NCI-H2107 (cell line): ENCODE data around the gene PECR.
A peak's percentile ranks its signal among the peaks of the same experiment; 100 is the strongest.
"Not testable (repeated sequence)": the region's sequence is repeated elsewhere in the genome, so short reads cannot be mapped to it uniquely, and the experiment has no call there.

Experiments used
- DNase-seq: peaks from one replicate; lab custom pipeline; 2025; lab: John Stamatoyannopoulos, UW

PECR gene

GRCh38 chr2:216104691-216105090 is 23.1 kb upstream of the PECR start:
- DNase-seq: no peak

GRCh38 chr2:216103213-216103612 is 21.6 kb upstream of the PECR start:
- DNase-seq: no peak

GRCh38 chr2:216101109-216101508 is 19.5 kb upstream of the PECR start:
- no peak for DNase-seq

- no peak for DNase-seq
Observed at GRCh38 chr2:216098421-216099334, 17.1 kb upstream of the PECR start.

GRCh38 chr2:216094701-216095100 is 13.1 kb upstream of the PECR start:
- DNase-seq: no peak

- no peak for DNase-seq
Observed at GRCh38 chr2:216092646-216093045, 11.0 kb upstream of the PECR start.

- DNase-seq: no peak
Observed at GRCh38 chr2:216090369-216090786, 8.8 kb upstream of the PECR start.

GRCh38 chr2:216086207-216086893 is 4.7 kb upstream of the PECR start:
- no peak for DNase-seq

GRCh38 chr2:216084547-216084946 is 2.9 kb upstream of the PECR start:
- no peak for DNase-seq

GRCh38 chr2:216083464-216084281 is 2.1 kb upstream of the PECR start:
- peak; percentile 59 for DNase-seq

GRCh38 chr2:216082805-216083204 is 1.2 kb upstream of the PECR start:
- DNase-seq: no peak

GRCh38 chr2:216082117-216082711 is 605 bp upstream of the PECR start:
- no peak for DNase-seq

GRCh38 chr2:216081012-216081411 is 597 bp downstream of the PECR start:
- no peak for DNase-seq

GRCh38 chr2:216080048-216080447 is 1.6 kb downstream of the PECR start:
- not testable (repeated sequence) for DNase-seq

- DNase-seq: no peak
Observed at GRCh38 chr2:216078776-216079175, 2.8 kb downstream of the PECR start.

GRCh38 chr2:216075510-216076485 is 5.8 kb downstream of the PECR start:
- DNase-seq: no peak

- DNase-seq: no peak
Observed at GRCh38 chr2:216074794-216075193, 6.8 kb downstream of the PECR start.

GRCh38 chr2:216074380-216074779 is 7.2 kb downstream of the PECR start:
- DNase-seq: no peak

GRCh38 chr2:216073773-216074172 is 7.8 kb downstream of the PECR start:
- DNase-seq: no peak

- DNase-seq: no peak
Observed at GRCh38 chr2:216072473-216072872, 9.1 kb downstream of the PECR start.
